GM21723 (cell line): ENCODE results near the gene PPP1R3C.

Experiments
- ATAC-seq: cut with Tn5 transposase; IDR thresholded peaks from one replicate; pipeline ENCODE4 v1.9.1; 2021; ENCODE audit warnings: mild to moderate bottlenecking, moderate library complexity; ENCODE audit not compliant: unreplicated experiment

The PPP1R3C gene

DNA sequence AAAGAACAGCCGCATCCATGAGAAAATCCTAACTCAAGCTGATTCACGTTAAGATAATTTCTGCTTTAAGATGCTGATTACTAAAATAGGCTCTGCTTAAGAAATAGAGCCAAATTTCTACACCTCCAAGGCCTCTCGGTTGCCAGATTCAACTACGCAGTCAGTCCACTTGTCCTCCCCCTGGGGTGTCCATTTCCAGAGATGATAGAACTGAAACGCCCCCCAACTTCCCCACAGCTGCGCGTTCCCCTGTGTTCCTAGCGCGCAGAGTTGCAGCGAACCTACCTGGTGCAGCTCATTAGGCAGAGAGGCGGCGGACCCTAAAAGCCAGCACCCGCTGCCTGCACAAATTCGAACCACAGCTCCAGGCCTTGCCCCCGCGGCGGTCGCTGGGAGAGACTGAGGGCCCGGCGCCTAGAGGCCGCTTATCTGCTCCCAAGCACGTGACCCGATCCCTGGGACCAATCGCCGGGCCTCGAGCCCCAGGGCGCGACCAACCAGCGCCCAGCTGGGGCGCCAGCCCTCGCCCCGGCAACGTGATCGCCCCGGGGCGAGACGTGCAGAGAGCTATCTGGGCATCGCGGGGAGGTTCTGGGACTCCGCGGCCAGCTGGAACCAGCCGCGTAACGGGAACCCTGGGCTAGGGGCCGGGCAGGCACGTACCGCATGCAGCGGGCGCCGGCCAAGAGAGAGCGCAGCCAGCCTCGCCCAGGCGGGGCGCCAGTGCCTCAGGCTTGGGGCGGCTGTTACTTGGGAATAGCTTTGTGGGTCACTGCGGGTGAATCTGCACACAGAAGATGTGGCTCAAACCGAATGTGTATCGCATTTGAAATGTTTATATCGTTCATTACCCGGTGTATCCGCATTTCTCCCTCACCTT, at the start of gene PPP1R3C:
Gene PPP1R3C (minus strand): TSS at position 401 of the 880 bp plus-strand sequence. CDS start 102 bp downstream, at position 299.
- peak; percentile 80 for ATAC-seq

DNA sequence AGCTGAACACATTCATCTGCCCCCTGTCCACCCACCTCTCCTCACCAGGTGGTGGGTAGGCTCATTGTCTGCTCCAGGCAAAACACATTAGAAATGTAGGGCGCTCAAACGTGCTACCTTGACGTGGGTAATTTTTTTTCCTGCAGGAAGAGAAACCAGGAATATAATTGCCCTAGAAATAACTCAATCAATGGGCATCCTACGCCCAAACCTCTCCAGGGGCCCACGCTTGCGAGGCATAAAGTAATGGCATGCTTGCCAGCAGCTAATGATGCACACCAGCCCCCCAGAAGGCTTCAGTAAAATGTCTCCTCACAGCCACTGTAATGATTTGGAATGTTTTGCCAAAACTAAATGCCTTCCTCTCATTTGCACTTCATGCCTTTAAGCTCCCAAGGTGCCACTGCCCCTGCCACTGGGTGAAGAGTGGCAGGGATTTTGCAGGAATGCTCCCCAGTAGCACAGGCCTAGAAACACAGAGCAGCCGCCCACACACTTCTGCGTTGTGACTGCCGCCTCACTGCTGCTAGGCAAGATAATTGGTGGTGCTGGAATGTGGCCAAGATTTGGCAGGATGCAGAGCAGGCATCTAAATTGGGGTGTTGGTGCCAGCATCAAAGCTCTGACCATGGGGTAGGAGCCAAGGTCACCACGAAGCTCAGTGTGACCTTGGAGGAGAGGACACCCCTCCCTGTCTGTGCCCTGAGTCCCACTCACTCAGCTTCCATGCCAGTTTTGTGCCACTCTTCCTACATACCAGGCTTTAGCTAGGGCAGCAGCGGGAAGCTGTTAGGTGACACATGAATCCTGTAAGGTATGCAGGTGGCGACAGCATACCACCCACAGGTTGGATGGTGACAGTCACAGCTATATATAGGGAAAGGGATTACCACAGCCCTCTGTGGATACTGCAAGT, 48.7 kb upstream of the PPP1R3C start:
- no peak for ATAC-seq

DNA sequence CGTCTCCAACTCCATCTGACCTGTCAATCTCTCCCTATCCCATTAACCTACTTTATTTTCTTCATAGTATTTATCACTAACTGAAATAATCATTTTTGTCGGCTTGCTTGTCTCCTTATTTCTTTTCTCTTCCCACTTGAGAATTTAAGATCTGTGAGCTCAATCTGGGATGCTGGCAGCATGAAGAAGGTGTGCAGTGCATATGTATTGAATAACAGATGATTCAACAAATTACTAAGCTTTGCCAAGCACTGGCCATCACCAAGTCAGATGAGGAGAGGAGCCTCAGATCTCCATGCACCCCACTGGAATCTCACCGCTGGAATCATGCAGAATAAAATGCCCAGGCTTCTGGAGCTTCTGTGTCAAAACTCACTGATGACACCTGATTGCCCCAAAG, 47.6 kb upstream of the PPP1R3C start:
- ATAC-seq, result no peak

DNA sequence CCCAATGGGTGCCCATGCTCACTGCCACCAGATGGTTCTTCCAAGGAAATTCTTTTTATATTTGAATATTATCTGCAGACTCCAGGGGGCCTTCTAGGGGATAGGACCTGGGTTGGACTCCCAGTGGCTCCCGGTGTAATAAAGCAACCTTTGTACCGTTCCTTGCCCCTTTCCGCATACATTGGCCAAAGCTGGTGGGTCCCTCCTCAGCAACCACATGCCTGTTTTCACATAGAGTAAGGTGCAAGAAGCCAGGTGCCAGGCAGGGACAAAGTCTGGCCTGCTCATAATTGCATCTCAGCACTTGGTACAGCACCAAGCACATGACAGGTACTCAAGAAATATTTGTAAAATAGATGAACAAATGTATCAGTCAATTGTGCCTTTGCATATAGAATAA, 46.4 kb upstream of the PPP1R3C start:
- ATAC-seq, result no peak

DNA sequence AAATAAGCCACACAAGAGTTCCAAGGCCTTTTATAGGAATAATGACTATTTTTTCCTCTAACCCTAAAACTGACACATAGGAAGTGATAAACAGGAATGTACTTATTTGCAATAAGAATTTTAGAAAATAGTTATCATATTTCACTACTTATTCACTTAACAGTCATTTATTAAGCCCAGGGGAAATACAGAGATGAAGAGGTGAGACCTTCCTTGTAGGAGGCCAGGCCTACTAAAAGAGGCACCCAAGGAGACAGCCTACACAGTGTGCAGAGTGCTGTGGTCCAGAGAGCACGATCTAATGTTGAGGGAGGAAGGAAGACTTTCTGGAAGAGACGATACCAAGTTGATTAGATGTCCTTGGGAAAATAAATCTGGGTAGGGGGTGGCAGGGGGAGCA, 45.0 kb upstream of the PPP1R3C start:
- ATAC-seq, result no peak

DNA sequence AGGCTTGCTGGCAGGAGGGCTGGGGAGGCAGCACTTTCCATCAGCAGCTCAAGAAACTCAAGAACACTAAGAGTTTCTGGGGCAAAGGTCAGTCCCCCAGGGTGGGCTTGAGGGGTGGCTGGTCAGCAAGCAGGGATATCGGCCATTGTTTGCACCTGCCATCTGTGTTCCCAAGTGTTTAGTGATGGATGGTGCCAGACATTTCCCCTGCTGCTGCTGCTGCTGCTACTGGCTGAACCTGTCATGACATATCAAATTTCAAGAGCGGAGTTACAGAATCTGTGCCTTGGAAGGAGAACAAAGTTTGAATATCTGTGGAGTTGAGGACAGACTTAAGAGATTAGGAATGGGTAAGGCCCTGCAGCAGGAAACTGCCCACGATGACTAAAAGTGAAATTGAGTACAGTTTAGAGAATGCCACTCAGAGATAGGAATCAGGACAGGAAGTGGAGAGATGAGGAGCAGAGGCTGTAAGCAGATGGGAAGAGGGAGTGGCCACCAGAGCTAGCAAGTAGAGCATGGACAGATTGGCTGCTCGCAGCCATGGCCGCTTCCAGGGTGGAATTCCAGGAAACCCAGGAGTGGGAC, 39.2 kb upstream of the PPP1R3C start:
- no peak for ATAC-seq

- ATAC-seq, result no peak
Measured at GRCh38 chr10:91668913-91669312, 36.0 kb upstream of the PPP1R3C start.

GRCh38 chr10:91665842-91666241, 33.0 kb upstream of the PPP1R3C start:
- no peak for ATAC-seq

DNA sequence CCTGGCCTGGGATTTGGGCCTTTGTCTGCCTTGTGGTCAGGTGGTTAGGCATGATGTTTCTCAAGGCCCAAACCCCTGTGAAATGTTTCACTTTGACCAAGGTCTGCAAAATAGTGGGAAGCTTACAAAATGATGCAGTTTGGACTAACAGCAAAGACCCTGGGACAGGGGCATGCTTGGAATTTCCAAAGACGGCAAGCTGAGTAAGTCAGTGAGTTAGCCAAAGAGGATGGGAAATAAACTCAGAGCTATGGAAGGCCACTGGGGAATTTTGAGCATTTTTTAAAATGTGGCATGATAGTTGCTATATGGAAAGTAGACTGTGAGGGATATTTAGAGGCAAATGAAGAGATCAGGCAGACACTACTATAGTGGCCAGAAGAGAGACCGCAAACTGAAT, 31.6 kb upstream of the PPP1R3C start:
- ATAC-seq, result no peak

- ATAC-seq, result no peak
Measured at GRCh38 chr10:91662993-91663392, 30.1 kb upstream of the PPP1R3C start.

DNA sequence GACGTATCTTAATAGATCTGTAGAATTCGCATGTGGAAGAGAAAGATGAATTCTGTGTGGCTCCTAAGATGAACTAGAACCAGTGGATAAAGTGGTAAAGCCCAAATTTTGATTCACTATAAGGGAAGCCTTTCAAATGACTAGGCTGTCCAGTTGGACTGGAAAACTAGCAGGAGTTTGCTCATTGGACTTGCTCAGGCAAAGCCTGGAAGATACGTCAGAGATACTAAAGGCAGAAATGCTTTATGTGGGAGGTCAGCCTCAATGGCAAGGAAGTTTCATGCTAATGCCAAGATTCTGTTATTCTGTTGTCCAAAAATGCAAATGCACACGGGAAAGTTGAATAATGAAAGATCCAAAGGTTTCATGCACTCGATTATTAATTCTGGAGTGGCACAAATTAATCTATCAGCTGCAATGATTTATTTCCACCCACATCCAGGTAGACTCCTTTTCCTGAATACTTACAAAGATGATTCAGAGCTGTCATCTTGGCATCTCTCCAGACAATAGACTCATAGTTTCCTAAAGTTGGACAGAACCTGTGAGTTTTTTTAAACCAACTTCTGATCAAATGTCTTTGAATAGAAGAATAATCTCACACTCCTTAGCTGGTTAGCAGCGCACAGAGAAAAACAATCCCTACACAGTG, 20.5 kb upstream of the PPP1R3C start:
- no peak for ATAC-seq

DNA sequence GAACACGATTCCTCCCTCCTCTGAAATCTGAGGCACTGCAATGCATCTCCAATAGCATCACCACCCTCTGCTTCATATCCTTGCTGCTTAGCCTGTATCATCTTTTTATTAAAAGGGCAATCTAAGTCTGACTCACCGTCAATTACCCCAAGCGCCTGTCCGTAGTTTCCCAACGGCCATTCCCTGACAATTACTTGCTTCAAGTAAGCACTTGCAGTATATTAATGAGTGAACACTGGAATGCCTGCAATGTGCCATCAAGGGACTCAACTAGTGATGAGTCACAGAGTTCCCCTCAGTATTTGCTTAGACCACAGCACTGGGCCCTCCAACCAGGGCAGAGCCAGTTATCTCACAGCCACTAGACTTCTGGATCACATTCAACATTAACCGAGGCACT, 19.5 kb upstream of the PPP1R3C start:
- no peak for ATAC-seq

DNA sequence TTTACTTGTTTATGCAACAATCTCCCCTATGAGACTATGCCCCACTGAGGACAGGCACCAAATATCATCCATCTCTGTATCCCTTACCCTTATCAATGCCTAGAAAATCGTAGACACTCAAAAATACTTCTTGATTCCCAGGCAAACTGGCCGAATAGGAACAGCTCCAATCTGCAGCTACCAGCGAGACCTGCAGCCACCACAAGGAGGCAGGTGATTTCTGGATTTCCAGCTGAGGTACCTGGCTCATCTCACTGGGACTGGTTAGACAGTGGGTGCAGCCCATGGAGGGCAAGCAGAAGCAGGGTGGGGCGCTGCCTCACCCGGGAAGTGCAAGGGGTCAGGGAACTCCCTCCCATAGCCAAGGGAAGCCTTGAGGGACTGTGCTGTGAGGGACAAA, 10.8 kb upstream of the PPP1R3C start:
- ATAC-seq, result no peak

DNA sequence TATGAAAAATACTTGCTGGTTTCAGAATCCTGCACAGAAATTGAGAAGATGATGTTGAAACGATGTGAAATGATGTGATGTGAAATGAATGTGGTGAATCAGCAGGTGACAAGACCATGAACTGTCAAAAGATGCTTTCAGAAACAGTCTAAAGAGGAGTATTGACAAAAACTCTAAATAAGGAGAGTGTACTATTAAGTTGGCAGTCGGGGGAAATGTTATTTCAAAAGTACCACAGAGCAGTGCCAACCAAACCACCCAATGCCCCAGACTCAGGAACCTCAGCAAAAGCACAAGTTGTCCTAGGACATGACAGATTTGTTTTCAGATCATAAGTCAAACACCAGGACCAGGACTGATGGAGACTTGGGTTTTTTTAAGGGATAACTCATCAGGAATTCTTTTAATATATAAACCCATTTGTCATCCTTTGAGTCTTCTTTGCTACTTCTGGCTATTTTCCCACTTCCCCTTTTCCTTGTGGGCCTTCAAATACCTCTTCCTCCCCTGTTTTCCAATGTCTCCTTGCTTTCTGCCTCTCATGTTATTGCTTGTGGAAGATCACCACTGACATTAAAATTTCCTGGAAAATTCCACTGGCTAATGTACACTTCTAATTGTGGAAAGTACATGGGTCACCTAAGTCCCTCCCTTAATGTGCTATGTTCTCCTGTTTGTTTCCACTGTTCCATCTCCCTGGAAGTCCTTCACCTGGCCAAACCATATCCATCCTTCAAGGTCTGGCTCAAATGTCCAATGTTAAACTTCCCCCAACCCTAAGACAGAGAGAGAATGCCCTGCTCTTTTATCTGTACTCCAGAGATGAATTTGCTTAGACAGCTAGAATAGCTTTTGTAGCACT, 10.2 kb upstream of the PPP1R3C start:
- no peak for ATAC-seq

GRCh38 chr10:91636892-91637291, 4.0 kb upstream of the PPP1R3C start:
- no peak for ATAC-seq

GRCh38 chr10:91635401-91636400, 2.8 kb upstream of the PPP1R3C start:
- no peak for ATAC-seq

- ATAC-seq, result no peak
Measured at GRCh38 chr10:91634898-91635297, 2.0 kb upstream of the PPP1R3C start.

- ATAC-seq, result no peak
Measured at GRCh38 chr10:91634246-91634645, 1.4 kb upstream of the PPP1R3C start.

- no peak for ATAC-seq
Measured at GRCh38 chr10:91630625-91631024, 2.2 kb downstream of the PPP1R3C start.
